SW480 (cell line): ENCODE data around the gene CAPN1.

ENCODE experiments used
- DNase-seq: peaks from one replicate; pipeline ENCODE4 v3.0.0-alpha.2; 2016; ENCODE audit warnings: low spot score

CAPN1 gene

DNA sequence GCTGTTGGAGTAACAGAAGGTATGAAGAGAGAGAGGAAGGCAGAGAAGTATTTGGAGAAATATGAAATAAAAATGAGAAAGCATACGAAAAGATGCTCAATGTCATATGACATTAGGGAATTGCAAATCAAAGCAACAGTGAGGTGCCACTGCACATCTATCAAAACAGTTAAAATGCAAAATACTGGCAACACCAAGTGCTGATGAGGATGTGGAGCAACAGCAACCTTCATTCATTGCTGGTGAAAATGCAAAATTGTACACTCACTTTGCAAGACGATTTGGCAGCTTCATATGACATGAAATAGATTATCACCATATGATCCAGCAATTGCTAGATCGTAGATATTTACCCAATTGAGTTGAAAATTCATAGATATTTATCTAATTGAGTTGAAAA is 21.1 kb upstream of the CAPN1 start:
- DNase-seq: no peak

- no peak for DNase-seq
Observed at GRCh38 chr11:65163684-65164083, 18.0 kb upstream of the CAPN1 start.

DNA sequence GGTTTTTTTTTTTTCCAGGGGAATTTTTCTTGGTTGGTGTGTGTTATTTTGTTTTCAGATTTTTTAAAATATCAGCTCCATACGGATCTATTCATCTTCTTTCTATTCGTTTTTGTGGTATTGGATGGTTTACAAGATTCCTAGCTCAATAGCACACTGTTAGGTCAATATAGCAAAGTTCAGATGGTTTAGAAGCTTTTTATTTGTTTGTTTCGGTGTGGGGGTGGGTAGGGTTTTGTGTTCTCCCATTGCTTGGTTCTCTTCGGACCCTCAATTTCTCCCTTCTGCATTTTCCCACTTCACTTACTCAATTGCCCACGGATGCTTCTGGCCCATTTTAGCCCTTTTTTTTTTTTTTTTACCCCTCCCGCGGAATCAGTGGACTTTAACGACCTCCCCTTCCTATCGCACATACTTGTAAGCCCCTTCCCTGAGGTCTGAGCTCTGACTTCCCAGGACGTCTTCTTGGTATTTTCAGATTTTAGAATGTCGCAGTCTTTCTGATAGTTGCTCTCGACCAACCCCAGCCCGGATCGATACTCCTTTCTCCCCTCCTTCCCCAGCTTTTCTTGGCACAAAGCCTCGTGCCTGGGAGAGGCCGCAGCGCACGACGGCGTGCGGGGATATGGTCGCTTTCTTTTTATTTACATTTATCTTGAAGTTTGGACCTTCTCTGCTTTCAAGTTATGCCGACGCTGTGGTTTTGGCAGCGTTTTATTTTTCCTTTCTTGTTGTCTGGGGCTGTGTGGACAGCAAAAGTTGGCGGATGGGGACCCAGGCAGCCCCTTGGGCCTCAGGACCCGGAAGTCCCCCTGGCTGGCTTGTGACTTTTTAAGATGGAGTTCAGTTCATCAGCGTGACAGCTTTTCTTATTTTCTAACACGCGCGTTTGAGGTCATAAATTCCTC is 16.1 kb upstream of the CAPN1 start:
- no peak for DNase-seq

DNA sequence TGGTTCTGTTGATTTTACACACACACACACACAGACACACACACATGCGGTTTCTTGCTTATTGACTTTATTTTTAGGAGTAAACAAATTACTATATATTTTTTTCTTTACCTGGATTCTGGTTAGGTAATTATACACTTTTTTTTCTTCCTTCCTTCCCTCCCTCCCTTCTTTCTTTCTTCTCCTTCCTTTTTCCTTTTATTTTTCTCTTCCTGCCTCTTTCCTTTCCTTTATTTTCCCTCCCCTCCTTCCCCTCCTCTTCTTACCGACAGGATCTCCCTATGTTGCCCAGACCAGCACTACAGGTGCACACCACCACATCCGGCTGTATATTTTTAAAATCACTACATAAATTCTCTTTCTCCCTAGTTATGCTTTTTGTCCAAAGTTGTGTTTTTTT is 14.8 kb upstream of the CAPN1 start:
- DNase-seq: no peak

GRCh38 chr11:65167656-65168055 is 14.1 kb upstream of the CAPN1 start:
- no peak for DNase-seq

- no peak for DNase-seq
Observed at GRCh38 chr11:65169164-65169641, 12.5 kb upstream of the CAPN1 start.

- DNase-seq: no peak
Observed at GRCh38 chr11:65170058-65170534, 11.6 kb upstream of the CAPN1 start, which contains the start of gene SPDYC. SPDYC (plus strand) TSS chr11:65170233; CDS start chr11:65171358, 1,125 bp downstream.

DNA sequence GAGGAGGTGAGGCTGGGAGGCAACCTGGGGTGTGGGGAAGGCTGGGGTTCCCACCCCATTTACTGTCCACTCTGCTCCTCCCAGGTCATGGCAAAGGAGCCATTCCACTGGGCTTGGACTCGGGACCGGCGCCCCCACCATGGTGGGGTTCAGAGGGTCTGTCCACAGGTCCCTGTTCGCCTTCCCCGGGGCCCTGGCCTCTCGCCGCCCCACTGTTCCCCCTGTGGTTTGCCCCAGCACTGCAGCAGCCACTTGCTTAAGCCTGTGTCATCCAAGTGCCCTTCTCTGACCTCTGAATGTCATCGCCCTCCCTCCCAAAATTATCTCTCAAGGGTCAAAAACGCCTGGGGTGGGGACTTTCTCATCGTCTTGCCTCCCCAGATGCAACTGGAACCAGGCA is 9.1 kb upstream of the CAPN1 start:
- no peak for DNase-seq

DNA sequence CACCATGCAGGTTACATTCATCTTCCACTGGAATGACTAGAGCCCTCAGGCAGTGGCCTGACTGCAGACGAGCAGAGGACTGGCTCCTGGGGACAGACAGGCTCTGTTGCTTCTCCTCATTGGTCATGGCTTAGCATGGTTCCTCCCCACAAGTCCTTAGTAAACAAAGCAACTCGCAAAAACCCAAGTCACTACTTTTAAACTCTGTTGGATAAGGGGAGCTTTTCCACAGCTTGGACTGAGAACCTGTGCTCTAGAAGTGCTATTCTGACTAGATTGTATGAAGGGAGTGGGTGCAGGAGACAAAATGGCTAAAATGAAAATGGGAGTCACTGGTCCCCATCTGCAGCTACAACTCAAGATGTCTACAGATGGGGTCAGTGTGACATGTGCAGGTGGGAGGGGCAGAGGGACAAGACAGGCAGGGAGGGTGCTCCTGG is 7.1 kb upstream of the CAPN1 start:
- DNase-seq: peak; percentile 16

GRCh38 chr11:65180877-65181568 is 705 bp upstream of the CAPN1 start:
- DNase-seq: peak; percentile 71

DNA sequence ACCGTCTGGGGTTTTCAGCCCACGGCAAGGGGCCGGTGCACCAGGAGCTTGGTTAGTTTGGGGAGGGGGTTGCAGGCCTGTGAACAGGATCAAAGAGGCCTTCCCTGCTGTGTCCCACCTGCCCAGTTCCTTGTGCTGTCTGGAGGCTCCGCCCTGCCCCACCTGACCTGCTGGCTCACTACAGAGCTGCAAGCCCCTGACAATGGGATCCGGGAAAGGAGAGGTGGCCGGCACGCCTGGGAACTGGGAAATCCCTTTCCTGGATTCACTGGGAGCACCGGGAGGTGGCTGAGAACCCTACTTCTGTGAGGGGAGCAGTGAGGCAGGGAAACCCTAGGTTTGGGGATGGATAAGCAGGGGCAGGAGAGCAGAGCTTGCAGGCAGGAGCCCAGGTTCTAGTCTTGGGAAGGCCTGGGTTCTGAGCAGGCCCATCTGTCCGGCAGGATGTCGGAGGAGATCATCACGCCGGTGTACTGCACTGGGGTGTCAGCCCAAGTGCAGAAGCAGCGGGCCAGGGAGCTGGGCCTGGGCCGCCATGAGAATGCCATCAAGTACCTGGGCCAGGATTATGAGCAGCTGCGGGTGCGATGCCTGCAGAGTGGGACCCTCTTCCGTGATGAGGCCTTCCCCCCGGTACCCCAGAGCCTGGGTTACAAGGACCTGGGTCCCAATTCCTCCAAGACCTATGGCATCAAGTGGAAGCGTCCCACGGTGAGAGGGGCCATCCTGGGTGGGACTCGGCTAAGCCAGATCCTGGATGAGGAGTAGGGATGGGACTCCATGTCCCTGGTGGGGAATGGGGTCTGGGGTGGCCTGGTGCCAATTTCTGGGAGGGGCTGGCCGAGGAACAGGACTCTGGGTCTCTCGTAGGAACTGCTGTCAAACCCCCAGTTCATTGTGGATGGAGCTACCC is 786 bp downstream of the CAPN1 start:
- DNase-seq: peak; percentile 69

- DNase-seq: peak; percentile 86
Observed at GRCh38 chr11:65183201-65183891, 1.6 kb downstream of the CAPN1 start.

DNA sequence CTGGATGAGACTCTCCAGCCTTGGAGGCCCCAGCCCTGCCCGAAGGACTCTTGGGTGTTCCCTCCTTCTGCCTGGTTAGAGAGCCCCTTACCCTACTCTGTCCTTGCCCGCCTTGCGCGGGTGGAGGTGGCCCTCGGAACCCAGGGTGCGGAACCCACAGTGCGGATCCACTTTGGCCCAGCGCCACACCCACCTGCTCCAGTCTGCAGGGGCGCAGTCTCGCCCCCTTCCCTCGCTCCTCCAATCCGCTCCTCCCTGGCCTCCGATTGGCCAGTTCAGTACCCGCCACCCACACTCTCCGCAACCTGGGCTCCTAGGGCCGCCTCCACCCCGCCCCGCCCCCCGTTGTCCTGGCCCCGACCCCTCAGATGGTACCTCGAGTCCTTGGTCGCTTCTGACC is 2.4 kb downstream of the CAPN1 start:
- DNase-seq: no peak

DNA sequence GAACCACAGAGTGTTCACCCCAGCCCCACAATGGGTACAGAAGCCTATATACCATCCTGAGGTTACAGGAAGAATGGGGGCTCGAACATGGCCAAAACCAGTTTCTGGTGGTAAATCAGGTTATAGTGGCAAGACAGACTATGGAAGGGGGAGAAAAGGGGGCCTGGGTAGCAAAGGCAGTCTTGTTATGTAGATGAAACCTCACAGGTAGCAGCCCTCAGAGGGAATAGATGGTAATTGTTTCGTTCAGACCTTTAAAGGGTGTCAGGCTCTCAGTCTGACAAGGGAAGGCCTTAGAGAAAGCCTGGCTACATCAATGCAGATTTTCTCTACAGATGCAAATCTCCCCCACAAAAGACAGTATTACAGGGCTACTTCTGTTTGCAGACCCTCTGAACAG is 3.4 kb downstream of the CAPN1 start:
- DNase-seq: no peak

- DNase-seq: no peak
Observed at GRCh38 chr11:65185869-65186341, 4.2 kb downstream of the CAPN1 start.

GRCh38 chr11:65186701-65187100 is 5.0 kb downstream of the CAPN1 start:
- no peak for DNase-seq

DNA sequence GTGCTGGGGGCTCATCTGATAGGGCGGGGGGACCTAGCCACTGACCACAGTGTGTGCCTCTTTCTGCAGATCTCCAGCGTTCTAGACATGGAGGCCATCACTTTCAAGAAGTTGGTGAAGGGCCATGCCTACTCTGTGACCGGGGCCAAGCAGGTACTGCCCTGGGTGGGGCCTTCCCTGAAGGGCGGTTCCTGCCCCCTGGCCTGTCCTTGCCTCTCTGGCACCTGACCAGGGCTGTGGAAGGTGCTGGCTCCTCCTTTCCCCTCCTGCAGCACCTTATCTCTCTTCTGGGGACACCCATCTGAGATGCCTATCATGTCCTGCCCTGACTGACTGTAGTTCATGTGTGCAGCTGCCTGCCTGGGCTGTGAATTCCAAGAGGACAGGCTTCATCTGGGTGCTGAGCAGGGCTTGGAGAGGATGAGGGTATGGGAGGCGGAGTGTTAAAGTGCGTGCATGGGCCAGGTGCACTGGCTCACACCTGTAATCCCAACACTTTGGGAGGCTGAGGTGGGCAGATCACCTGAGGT is 5.5 kb downstream of the CAPN1 start:
- no peak for DNase-seq

DNA sequence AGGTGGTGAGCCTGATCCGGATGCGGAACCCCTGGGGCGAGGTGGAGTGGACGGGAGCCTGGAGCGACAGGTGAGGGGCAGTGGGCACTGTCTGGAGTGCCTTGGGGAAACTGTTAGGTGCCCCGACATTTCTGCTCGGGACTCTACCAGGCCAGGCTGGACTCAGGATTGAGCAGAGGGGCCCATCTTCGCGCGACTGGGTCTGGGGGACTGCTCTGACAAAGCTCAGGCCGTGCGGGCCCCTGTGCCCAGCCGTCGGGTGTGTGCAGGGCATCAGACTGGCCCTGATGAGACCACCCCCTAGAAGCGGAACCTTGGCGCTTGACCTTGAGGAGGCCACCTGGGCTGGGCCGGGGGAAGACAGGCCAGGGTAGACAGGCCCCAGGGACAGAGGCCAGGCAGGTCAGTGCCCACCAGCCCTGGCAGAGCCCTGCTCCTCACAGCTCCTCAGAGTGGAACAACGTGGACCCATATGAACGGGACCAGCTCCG is 6.3 kb downstream of the CAPN1 start:
- DNase-seq: no peak

GRCh38 chr11:65188486-65188885 is 6.8 kb downstream of the CAPN1 start:
- no peak for DNase-seq

GRCh38 chr11:65189191-65189590 is 7.5 kb downstream of the CAPN1 start:
- DNase-seq: no peak

- no peak for DNase-seq
Observed at GRCh38 chr11:65194564-65194963, 12.8 kb downstream of the CAPN1 start.
